Effector CD8-positive, alpha-beta T cell (primary cell): ENCODE results near the gene ZBP1.

Experiments used
- DNase-seq: peaks from one replicate; lab custom pipeline; 2025; lab: John Stamatoyannopoulos, UW
- total RNA-seq, 4 experiments: gene quantifications; one replicate each; lab custom pipeline; 2026; lab: John Stamatoyannopoulos, UW

Gene ZBP1
- total RNA-seq, result 21.3 to 71.7 (median 42.5) reads per million in 4 experiments

- DNase-seq, result peak; percentile 14
Measured at GRCh38 chr20:57620274-57620990, at the start of gene ZBP1. ZBP1 (minus strand) TSS chr20:57620426; CDS start chr20:57620295, 131 bp downstream.

GRCh38 chr20:57669632-57670031 is 49.4 kb upstream of the ZBP1 start:
- no peak for DNase-seq

- no peak for DNase-seq
Measured at GRCh38 chr20:57667924-57668782, 47.9 kb upstream of the ZBP1 start.

GRCh38 chr20:57667388-57667787 is 47.2 kb upstream of the ZBP1 start:
- DNase-seq, result no peak

- DNase-seq, result no peak
Measured at GRCh38 chr20:57666834-57667157, 46.6 kb upstream of the ZBP1 start.

GRCh38 chr20:57666106-57666833 is 46.0 kb upstream of the ZBP1 start:
- no peak for DNase-seq

- no peak for DNase-seq
Measured at GRCh38 chr20:57665589-57665971, 45.4 kb upstream of the ZBP1 start.

GRCh38 chr20:57664924-57665588 is 44.8 kb upstream of the ZBP1 start:
- no peak for DNase-seq

GRCh38 chr20:57664476-57664875 is 44.2 kb upstream of the ZBP1 start:
- DNase-seq, result no peak

- no peak for DNase-seq
Measured at GRCh38 chr20:57663681-57664451, 43.6 kb upstream of the ZBP1 start.

GRCh38 chr20:57663241-57663640 is 43.0 kb upstream of the ZBP1 start:
- DNase-seq, result no peak

GRCh38 chr20:57662456-57663240 is 42.4 kb upstream of the ZBP1 start:
- no peak for DNase-seq

GRCh38 chr20:57661746-57662455 is 41.7 kb upstream of the ZBP1 start:
- no peak for DNase-seq

- DNase-seq, result no peak
Measured at GRCh38 chr20:57660922-57661745, 40.9 kb upstream of the ZBP1 start.

- no peak for DNase-seq
Measured at GRCh38 chr20:57660181-57660921, 40.1 kb upstream of the ZBP1 start.

GRCh38 chr20:57659517-57660180 is 39.4 kb upstream of the ZBP1 start:
- no peak for DNase-seq

- no peak for DNase-seq
Measured at GRCh38 chr20:57658833-57659516, 38.7 kb upstream of the ZBP1 start.
